T-helper 1 cell treated with Interleukin-12 subunit alpha and Interleukin-12 subunit beta and Interleukin-4 antibody, amounts not matched to agents 30 ng/mL and 1 ng/mL, for 36 hours (primary cell): ENCODE results near the gene TAF5L. TPM values are rescaled to one million over a fixed set of nuclear protein-coding genes. Genes with fewer than 3 reads are reported as not detected.

Experiments used
- intact Hi-C: fragments of 100-400 bp; cut with micrococcal nuclease; formaldehyde crosslinking; loops from one replicate; pipeline ENCODE4 v1.15.1; 2024
- total RNA-seq: library from RNA; stranded (reverse); gene quantifications from 2 replicates; pipeline ENCODE4 v1.2.3, GENCODE V29; 2022

Gene TAF5L
- total RNA-seq, 1 donor from 2014 or later = 27.7 TPM

DNA sequence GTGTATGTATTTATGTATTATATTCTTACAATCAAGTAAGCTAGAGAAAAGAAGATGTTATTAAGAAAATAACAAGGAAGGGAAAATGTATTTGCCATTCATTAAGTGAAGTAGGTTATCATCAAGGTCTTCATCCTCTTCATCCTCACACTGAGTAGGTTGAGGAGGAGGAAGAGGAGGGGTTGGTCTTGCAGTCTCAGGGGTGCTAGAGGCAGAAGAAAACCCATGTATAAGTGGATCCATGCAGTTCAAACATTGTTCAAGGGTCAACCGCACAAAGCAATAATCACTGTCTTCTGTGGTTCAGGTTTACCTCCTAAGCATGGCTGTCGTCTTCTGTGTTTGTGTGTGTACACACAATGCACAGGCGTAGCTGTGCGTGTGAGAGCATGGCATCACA, 17.0 kb upstream of the TAF5L start:
- intact Hi-C loops = no loop called here

- intact Hi-C loops = no loop called here
Observed at GRCh38 chr1:229642376-229642775, 16.5 kb upstream of the TAF5L start.

GRCh38 chr1:229641306-229641705, 15.4 kb upstream of the TAF5L start:
- intact Hi-C loops = no loop called here

- intact Hi-C loops = no loop called here
Observed at GRCh38 chr1:229640455-229640854, 14.5 kb upstream of the TAF5L start.

DNA sequence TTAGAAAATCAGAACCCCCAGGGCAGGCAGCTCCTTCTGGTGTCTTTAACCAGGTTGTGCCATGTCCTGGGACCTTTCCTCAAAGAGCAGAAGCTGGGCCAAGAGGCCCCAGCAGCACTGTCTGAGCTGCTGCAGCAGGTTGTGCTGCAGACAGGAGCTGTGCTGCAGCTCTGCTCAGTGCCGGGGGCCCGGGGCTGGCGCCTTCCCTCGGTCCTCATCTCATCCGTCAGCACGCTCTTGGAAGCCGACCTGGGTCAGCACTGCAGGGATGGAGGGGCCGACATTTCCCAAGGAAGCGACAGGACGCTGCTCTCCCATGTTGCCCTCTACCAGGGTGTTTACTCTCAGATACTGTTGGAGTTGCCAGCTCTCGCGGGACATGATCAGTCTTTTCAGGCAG, 11.8 kb upstream of the TAF5L start:
- intact Hi-C loops = no loop called here

DNA sequence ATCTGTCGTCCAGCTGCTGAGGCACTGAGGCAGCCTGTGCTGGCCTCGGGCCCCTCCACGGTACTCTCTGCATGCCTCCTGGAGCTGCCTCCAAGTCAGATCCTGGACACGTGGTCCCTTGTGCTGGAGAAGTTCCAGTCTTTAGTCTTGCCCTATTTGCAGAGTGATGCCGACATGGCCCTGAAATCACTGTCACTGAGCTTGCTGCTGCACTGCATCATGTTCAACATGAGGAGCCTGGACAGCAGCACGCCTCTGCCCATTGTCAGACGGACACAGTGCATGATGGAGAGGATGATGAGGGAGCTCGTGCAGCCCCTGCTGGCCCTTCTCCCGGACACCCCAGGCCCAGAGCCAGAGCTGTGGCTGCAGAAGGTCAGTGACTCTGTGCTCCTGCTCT, 10.1 kb upstream of the TAF5L start:
- intact Hi-C loops = no loop called here

- intact Hi-C loops = no loop called here
Observed at GRCh38 chr1:229631966-229632365, 6.0 kb upstream of the TAF5L start.

DNA sequence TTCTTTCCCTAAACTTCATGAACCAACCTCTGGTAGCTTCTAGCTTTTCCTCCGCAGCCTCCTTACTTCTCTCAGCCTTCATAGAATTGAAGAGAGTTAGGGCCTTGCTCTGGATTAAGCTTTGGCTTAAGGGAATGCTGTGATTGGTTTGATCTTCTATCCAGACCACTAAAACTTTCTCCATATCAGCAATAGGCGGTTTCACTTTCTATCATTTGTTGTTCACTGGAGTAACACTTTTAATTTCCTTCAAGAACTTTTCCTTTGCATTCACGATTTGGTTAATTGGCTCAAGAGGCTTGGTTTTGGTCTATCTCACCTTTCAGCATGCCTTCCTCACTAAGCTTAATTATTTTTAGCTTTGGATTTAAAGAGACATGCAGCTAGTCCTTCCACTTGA, 5.2 kb upstream of the TAF5L start:
- intact Hi-C loops = no loop called here

- intact Hi-C loops = loop anchor here (5.0 to 10.0 kb wide), 7 partner anchors 1142 to 1998 kb away; partner anchors contain the start of genes ARV1, DISC1, EGLN1 and GNPAT
Observed at GRCh38 chr1:229629261-229629660, 3.3 kb upstream of the TAF5L start.

DNA sequence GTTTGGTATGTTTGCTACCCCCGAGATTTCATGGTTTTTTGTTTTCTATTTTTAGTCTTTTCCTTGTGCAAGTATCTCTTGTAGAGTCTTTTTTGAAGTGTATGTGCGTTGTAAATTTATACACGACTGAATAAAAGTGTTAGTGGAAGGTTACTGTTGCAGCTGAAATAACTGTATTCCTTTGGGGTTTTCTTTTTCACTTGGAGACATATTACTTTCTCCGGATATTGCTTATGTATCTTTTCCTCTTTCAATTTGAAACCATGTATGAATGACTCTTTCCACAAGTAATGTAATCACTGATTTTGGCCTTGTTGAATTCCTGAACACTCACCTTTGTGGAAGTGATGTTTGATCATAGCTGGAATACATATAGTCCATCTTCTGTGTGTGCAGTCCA, 1.1 kb upstream of the TAF5L start:
- intact Hi-C loops = loop anchor here (2.0 to 10.0 kb wide), 10 partner anchors 374 to 2000 kb away; partner anchors contain the start of genes ARV1, DISC1, EGLN1 and EXOC8

- intact Hi-C loops = loop anchor here (2.0 to 10.0 kb wide), 8 partner anchors 184 to 2002 kb away; partner anchors contain the start of genes ARV1, DISC1, EGLN1 and GNPAT
Observed at GRCh38 chr1:229625071-229625914, 629 bp downstream of the TAF5L start.

- intact Hi-C loops = loop anchor here (2.0 to 10.0 kb wide), 8 partner anchors 184 to 2003 kb away; partner anchors contain the start of genes ARV1, DISC1, EGLN1 and GNPAT
Observed at GRCh38 chr1:229624521-229625070, 1.3 kb downstream of the TAF5L start.

- intact Hi-C loops = loop anchor here (2.0 to 10.0 kb wide), 5 partner anchors 183 to 1901 kb away; partner anchors contain the start of genes EGLN1, GNPAT and TSNAX
Observed at GRCh38 chr1:229623838-229624237, 2.1 kb downstream of the TAF5L start.

- intact Hi-C loops = loop anchor here (10.0 kb wide), 4 partner anchors 1158 to 1902 kb away; partner anchors contain the start of genes EGLN1, GNPAT and TSNAX
Observed at GRCh38 chr1:229623225-229623624, 2.7 kb downstream of the TAF5L start.

- intact Hi-C loops = loop anchor here (10.0 kb wide), 4 partner anchors 1158 to 1902 kb away; partner anchors contain the start of genes EGLN1, GNPAT and TSNAX
Observed at GRCh38 chr1:229622641-229623120, 3.2 kb downstream of the TAF5L start.

DNA sequence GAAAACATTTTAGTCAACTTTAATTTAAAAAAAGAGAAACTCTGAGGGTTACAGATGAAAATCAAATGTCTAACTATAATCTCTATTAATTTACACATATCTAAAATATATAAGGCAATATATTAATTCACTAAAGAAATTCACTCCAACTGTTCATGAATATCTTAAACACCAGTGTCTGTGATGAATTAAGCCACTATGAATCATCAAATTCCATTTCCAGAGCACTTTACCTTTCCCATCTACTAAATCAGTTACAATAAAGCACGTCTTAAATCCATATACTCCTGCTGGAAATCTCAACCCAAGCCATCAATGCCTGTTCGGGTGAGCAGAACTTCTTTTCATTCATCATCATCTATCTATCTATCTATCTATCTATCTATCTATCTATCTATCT, 4.3 kb downstream of the TAF5L start:
- intact Hi-C loops = loop anchor here (2.0 to 10.0 kb wide), 5 partner anchors 281 to 1903 kb away; partner anchors contain the start of genes EGLN1, GNPAT and TSNAX

DNA sequence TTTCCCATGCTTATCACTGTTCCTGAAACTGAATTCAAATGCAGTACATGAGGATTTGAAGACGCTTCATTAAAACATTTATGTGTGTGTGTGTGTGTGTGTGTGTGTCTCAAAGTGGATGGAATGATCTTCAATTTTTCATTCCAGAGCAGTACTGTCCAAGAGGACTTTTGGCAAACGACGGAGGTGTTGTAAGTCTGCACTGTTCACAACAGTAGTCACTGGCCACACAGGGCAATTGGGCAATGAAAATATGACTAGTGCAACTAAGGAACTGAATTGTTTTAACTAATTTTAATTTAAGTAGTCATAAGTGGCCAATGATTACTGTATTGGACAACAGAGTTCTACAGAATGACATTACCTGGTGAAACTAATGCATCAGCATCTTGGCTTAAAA, 5.0 kb downstream of the TAF5L start:
- intact Hi-C loops = loop anchor here (2.0 to 10.0 kb wide), 5 partner anchors 280 to 1904 kb away; partner anchors contain the start of genes EGLN1, GNPAT and TSNAX

- intact Hi-C loops = loop anchor here (2.0 to 10.0 kb wide), 5 partner anchors 279 to 1905 kb away; partner anchors contain the start of genes EGLN1, GNPAT and TSNAX
Observed at GRCh38 chr1:229619614-229620013, 6.3 kb downstream of the TAF5L start.

DNA sequence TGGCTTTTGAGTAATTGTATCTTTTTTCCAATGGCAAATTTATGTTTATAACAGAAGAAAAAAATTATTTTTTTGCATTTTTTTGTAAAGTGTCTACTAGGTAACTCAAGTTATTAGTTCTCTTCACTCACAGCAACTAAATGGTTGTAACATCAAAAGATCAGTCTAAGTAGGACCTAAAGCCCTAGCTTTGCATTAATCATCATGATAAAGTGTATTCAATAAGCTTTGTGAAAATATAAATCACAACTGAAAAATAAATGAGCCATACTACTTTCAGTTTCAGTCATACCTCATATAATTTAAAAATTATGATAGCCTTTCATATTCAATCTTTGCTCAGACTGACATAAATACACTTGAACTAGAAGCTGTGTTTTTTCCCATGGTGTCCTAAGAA, 6.9 kb downstream of the TAF5L start:
- intact Hi-C loops = no loop called here

DNA sequence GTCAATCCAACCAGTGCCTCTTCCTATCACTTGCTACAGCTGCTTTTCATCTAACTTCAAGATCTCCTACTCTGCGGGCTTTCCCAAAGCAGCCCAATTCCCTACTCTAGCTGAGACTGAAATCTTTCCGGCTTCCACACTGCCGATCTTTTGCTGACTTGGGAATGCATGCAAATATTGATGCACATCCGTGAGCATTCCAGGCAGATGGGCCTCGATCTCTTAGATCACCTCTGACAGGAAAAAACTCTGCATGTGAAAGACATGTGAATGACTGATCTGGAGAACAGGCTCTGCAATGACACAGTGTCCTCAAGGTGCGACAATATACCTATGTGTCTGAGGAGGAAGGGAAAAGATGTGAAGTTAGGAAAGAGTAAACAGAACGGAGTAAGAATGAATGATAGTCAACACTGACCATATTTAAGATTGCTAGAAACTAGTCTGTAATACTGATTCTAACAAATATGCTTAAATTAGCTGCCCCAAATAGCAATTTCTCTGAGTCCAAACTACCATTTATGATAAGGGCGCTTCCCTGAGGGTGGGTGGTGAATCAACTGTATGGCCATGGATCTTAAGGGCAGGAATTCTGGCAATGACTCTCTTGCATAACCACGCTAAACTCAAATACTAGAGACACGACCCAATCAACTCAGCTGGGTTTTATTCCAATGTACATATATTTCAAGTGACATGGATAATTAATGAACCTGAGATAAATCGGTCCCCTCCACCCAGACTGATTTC, 8.4 kb downstream of the TAF5L start:
- intact Hi-C loops = no loop called here

- intact Hi-C loops = no loop called here
Observed at GRCh38 chr1:229614701-229615100, 11.2 kb downstream of the TAF5L start.
